Hepatocyte (in vitro differentiated cells): ENCODE data around the gene ZFP36L2. TPM values are rescaled to one million over a fixed set of nuclear protein-coding genes. Genes with fewer than 3 reads are reported as not detected.
A peak's percentile ranks its signal among the peaks of the same experiment; 100 is the strongest.

Experiments used
- DNase-seq: peaks from one replicate; pipeline ENCODE4 v3.0.0-alpha.2; 2016; ENCODE audit warnings: low spot score
- H2AFZ ChIP-seq: fragments of 200-600 bp; sonication (generic); 2 replicates; pipeline ENCODE4 v1.6.0; 2016; ENCODE audit warnings: antibody characterized with exemption, mild to moderate bottlenecking
- H3K27ac ChIP-seq: fragments of 200-600 bp; sonication (generic); 2 replicates; pipeline ENCODE4 v1.5.1; 2016; ENCODE audit warnings: mild to moderate bottlenecking
- H3K27me3 ChIP-seq: fragments of 200-600 bp; sonication (generic); 2 replicates; pipeline ENCODE4 v1.6.1; 2016
- H3K36me3 ChIP-seq: fragments of 200-600 bp; sonication (generic); replicated peaks from 2 replicates; pipeline ENCODE4 v1.5.1; 2016; ENCODE audit warnings: low read depth; ENCODE audit not compliant: insufficient read depth
- H3K4me1 ChIP-seq: fragments of 200-600 bp; sonication (generic); 2 replicates; pipeline ENCODE4 v1.5.1; 2016; ENCODE audit warnings: mild to moderate bottlenecking, moderate library complexity; ENCODE audit not compliant: insufficient read depth
- H3K4me2 ChIP-seq: fragments of 200-600 bp; sonication (generic); 2 replicates; pipeline ENCODE4 v1.6.0; 2016
- H3K4me3 ChIP-seq: fragments of 200-600 bp; sonication (generic); 2 replicates; pipeline ENCODE4 v1.5.1; 2016; ENCODE audit warnings: mild to moderate bottlenecking
- H3K79me2 ChIP-seq: fragments of 200-600 bp; sonication (generic); 2 replicates; pipeline ENCODE4 v1.6.0; 2017; ENCODE audit warnings: mild to moderate bottlenecking
- H3K9me2 ChIP-seq: fragments of 200-600 bp; sonication (generic); replicated peaks from 2 replicates; pipeline ENCODE4 v1.6.0; 2017; ENCODE audit warnings: mild to moderate bottlenecking; ENCODE audit not compliant: insufficient read depth
- H3K9me3 ChIP-seq: fragments of 200-600 bp; sonication (generic); 2 replicates; pipeline ENCODE4 v1.5.1; 2016; ENCODE audit warnings: low read depth, mild to moderate bottlenecking
- H4K20me1 ChIP-seq: fragments of 200-600 bp; sonication (generic); 2 replicates; pipeline ENCODE4 v1.6.0; 2016; ENCODE audit warnings: mild to moderate bottlenecking; ENCODE audit not compliant: insufficient read depth, poor library complexity, severe bottlenecking
- CTCF ChIP-seq: fragments of 200-600 bp; sonication (generic); IDR thresholded peaks from 2 replicates; pipeline ENCODE4 v1.5.1; 2016; ENCODE audit warnings: antibody characterized with exemption, mild to moderate bottlenecking; ENCODE audit not compliant: poor library complexity
- EZH2 ChIP-seq: fragments of 200-600 bp; sonication (generic); IDR thresholded peaks from 2 replicates; pipeline ENCODE4 v1.6.1; 2016; ENCODE audit warnings: antibody characterized with exemption, mild to moderate bottlenecking, borderline replicate concordance
- EZH2phosphoT487 ChIP-seq: fragments of 200-600 bp; sonication (generic); IDR thresholded peaks from one replicate; pipeline ENCODE4 v1.6.1; 2018; ENCODE audit warnings: antibody characterized with exemption, mild to moderate bottlenecking, low read depth, moderate library complexity; ENCODE audit not compliant: unreplicated experiment, severe bottlenecking
- WGBS: methylation state at CpG from one replicate; pipeline ENCODE4 v1.1.6; 2016; ENCODE audit warnings: low lambda C conversion rate; ENCODE audit errors: missing lambda C conversion rate; 5-methylcytosine and 5-hydroxymethylcytosine counted together
- polyA plus RNA-seq: library from polyadenylated mRNA; unstranded; fragments of >200 nt; fragmentation: Nextera tagmentation; extraction: Ambion mirVana; gene quantifications from 2 replicates; pipeline ENCODE4 v1.2.1, GENCODE V29; 2016
- total RNA-seq: library from RNA; depleted of rRNA; stranded (reverse); fragments of >200 nt; gene quantifications from 2 replicates; pipeline ENCODE4 v1.2.3, GENCODE V29; 2014

The ZFP36L2 gene
- total and polyA plus RNA-seq, 2 experiments from 2014 or later = 85.1 to 285 TPM

GRCh38 chr2:43269074-43269572, 42.7 kb upstream of the ZFP36L2 start:
- WGBS = 65% methylated on average over 14 of the region's 14 CpGs
- TF ChIP-seq EZH2phosphoT487 (no peak), CTCF (no peak), EZH2 (no peak)
- Histone ChIP-seq H3K27ac (peak overlapping the region; percentile 89), H3K27me3 (no peaks in the 10 kb centered on the region), H3K4me1 (peaks cover 35% of the 10 kb centered on the region), H3K4me3 (no peak overlapping the region), H3K4me2 (peak overlapping the region; percentile 55), H3K9me2 (no peaks in the 10 kb centered on the region), H4K20me1 (no peaks in the 10 kb centered on the region), H2AFZ (no peak overlapping the region), H3K9me3 (no peaks in the 10 kb centered on the region), H3K79me2 (no peaks in the 10 kb centered on the region), H3K36me3 (no peaks in the 10 kb centered on the region)
- peak; percentile 74 for DNase-seq

GRCh38 chr2:43268066-43268953, 41.9 kb upstream of the ZFP36L2 start:
- H3K4me2 ChIP-seq = peak overlapping the region; percentile 23
- 84% methylated on average over 10 of the region's 10 CpGs for WGBS

GRCh38 chr2:43267381-43267780, 41.0 kb upstream of the ZFP36L2 start:
- no peak for TF ChIP-seq CTCF
- TF ChIP-seq EZH2 = no peak
- TF ChIP-seq EZH2phosphoT487 = no peak
- WGBS = 93% methylated on average over 7 of the region's 7 CpGs
- Histone ChIP-seq H3K9me2 (no peaks in the 10 kb centered on the region), H3K4me1 (peaks cover 35% of the 10 kb centered on the region), H3K36me3 (no peaks in the 10 kb centered on the region), H2AFZ (no peak overlapping the region), H3K27ac (no peak overlapping the region), H3K4me2 (no peak overlapping the region), H3K4me3 (no peak overlapping the region), H4K20me1 (no peaks in the 10 kb centered on the region), H3K27me3 (no peaks in the 10 kb centered on the region), H3K79me2 (no peaks in the 10 kb centered on the region), H3K9me3 (no peaks in the 10 kb centered on the region)
- DNase-seq = no peak

More at GRCh38 chr2:43268066-43268953, 41.9 kb upstream of the ZFP36L2 start:
- no peaks in the 10 kb centered on the region for H4K20me1 ChIP-seq
- H3K27ac ChIP-seq = peak overlapping the region; percentile 89
- no peaks in the 10 kb centered on the region for H3K27me3 ChIP-seq
- no peaks in the 10 kb centered on the region for H3K9me2 ChIP-seq
- H3K4me3 ChIP-seq = no peak overlapping the region
- no peaks in the 10 kb centered on the region for H3K9me3 ChIP-seq
- no peaks in the 10 kb centered on the region for H3K79me2 ChIP-seq
- no peaks in the 10 kb centered on the region for H3K36me3 ChIP-seq
- H2AFZ ChIP-seq = no peak overlapping the region
- TF ChIP-seq CTCF (no peak), EZH2 (no peak), EZH2phosphoT487 (no peak)
- peaks cover 35% of the 10 kb centered on the region for H3K4me1 ChIP-seq
- no peak for DNase-seq
